Mononuclear cell (primary cell): Measurements from ENCODE around the gene SELPLG. TPM values are rescaled to one million over a fixed set of nuclear protein-coding genes. Genes with fewer than 3 reads are reported as not detected.

ENCODE experiments used
- H3K27me3 ChIP-seq: 2 replicates; pipeline ENCODE4 v1.6.0; 2011; ENCODE audit warnings: low read length, control low read depth; ENCODE audit not compliant: insufficient read depth
- H3K4me1 ChIP-seq: 2 replicates; pipeline ENCODE4 v1.5.1; 2011; ENCODE audit warnings: mild to moderate bottlenecking, low read length, control low read depth; ENCODE audit not compliant: insufficient read depth
- H3K4me3 ChIP-seq: 2 replicates; pipeline ENCODE4 v1.5.1; 2011; ENCODE audit warnings: mild to moderate bottlenecking, low read length, moderate library complexity
- H3K9me3 ChIP-seq: 2 replicates; pipeline ENCODE4 v1.5.1; 2011; ENCODE audit warnings: low read depth, mild to moderate bottlenecking, control low read depth, low read length
- total RNA-seq: library from RNA; depleted of rRNA; stranded (reverse); fragments of >200 nt; gene quantifications from one replicate; pipeline ENCODE4 v1.2.3, GENCODE V29; 2012

SELPLG gene
- total RNA-seq, 1 donor = 36.8 TPM

- Histone ChIP-seq H3K4me3 (no peak overlapping the region), H3K9me3 (no peaks in the 10 kb centered on the region), H3K27me3 (no peaks in the 10 kb centered on the region), H3K4me1 (no peaks in the 10 kb centered on the region)
Measured at GRCh38 chr12:108589028-108589839, 44.5 kb downstream of the SELPLG start.

- no peaks in the 10 kb centered on the region for H3K4me1 ChIP-seq
- no peak overlapping the region for H3K4me3 ChIP-seq
- no peaks in the 10 kb centered on the region for H3K27me3 ChIP-seq
- H3K9me3 ChIP-seq = no peaks in the 10 kb centered on the region
Measured at GRCh38 chr12:108587826-108588225, 45.9 kb downstream of the SELPLG start.

- no peaks in the 10 kb centered on the region for H3K27me3 ChIP-seq
- H3K4me3 ChIP-seq = no peak overlapping the region
- H3K9me3 ChIP-seq = no peaks in the 10 kb centered on the region
- H3K4me1 ChIP-seq = no peaks in the 10 kb centered on the region
Measured at GRCh38 chr12:108586306-108586705, 47.4 kb downstream of the SELPLG start.

- no peaks in the 10 kb centered on the region for H3K9me3 ChIP-seq
- H3K4me3 ChIP-seq = no peak overlapping the region
- no peaks in the 10 kb centered on the region for H3K27me3 ChIP-seq
- H3K4me1 ChIP-seq = no peaks in the 10 kb centered on the region
Measured at GRCh38 chr12:108585864-108586263, 47.8 kb downstream of the SELPLG start.

GRCh38 chr12:108584456-108585065 is 49.1 kb downstream of the SELPLG start:
- H3K4me3 ChIP-seq = no peak overlapping the region

GRCh38 chr12:108583991-108584390 is 49.7 kb downstream of the SELPLG start:
- Histone ChIP-seq H3K4me3 (no peak overlapping the region), H3K4me1 (no peaks in the 10 kb centered on the region), H3K27me3 (no peaks in the 10 kb centered on the region), H3K9me3 (no peaks in the 10 kb centered on the region)

More at GRCh38 chr12:108584456-108585065, 49.1 kb downstream of the SELPLG start:
- Histone ChIP-seq H3K4me1 (no peaks in the 10 kb centered on the region), H3K9me3 (no peaks in the 10 kb centered on the region), H3K27me3 (no peaks in the 10 kb centered on the region)

- no peak overlapping the region for H3K4me3 ChIP-seq
Measured at GRCh38 chr12:108582978-108583770, 50.5 kb downstream of the SELPLG start.

GRCh38 chr12:108582509-108582908 is 51.2 kb downstream of the SELPLG start:
- H3K9me3 ChIP-seq = no peaks in the 10 kb centered on the region
- no peak overlapping the region for H3K4me3 ChIP-seq
- no peaks in the 10 kb centered on the region for H3K4me1 ChIP-seq
- H3K27me3 ChIP-seq = no peaks in the 10 kb centered on the region

More at GRCh38 chr12:108582978-108583770, 50.5 kb downstream of the SELPLG start:
- Histone ChIP-seq H3K27me3 (no peaks in the 10 kb centered on the region), H3K9me3 (no peaks in the 10 kb centered on the region), H3K4me1 (no peaks in the 10 kb centered on the region)

- H3K27me3 ChIP-seq = no peaks in the 10 kb centered on the region
- H3K4me1 ChIP-seq = no peaks in the 10 kb centered on the region
- H3K4me3 ChIP-seq = no peak overlapping the region
- no peaks in the 10 kb centered on the region for H3K9me3 ChIP-seq
Measured at GRCh38 chr12:108581311-108582227, 52.1 kb downstream of the SELPLG start.

- Histone ChIP-seq H3K4me1 (no peaks in the 10 kb centered on the region), H3K4me3 (no peak overlapping the region), H3K9me3 (no peaks in the 10 kb centered on the region), H3K27me3 (no peaks in the 10 kb centered on the region)
Measured at GRCh38 chr12:108580531-108580930, 53.2 kb downstream of the SELPLG start.

GRCh38 chr12:108578813-108579212 is 54.9 kb downstream of the SELPLG start:
- Histone ChIP-seq H3K9me3 (no peaks in the 10 kb centered on the region), H3K27me3 (no peaks in the 10 kb centered on the region), H3K4me1 (no peaks in the 10 kb centered on the region), H3K4me3 (no peak overlapping the region)

GRCh38 chr12:108578264-108578663 is 55.4 kb downstream of the SELPLG start:
- H3K27me3 ChIP-seq = no peaks in the 10 kb centered on the region
- H3K4me1 ChIP-seq = no peaks in the 10 kb centered on the region
- no peak overlapping the region for H3K4me3 ChIP-seq
- no peaks in the 10 kb centered on the region for H3K9me3 ChIP-seq

GRCh38 chr12:108577458-108577857 is 56.2 kb downstream of the SELPLG start:
- Histone ChIP-seq H3K4me3 (no peak overlapping the region), H3K9me3 (no peaks in the 10 kb centered on the region), H3K4me1 (no peaks in the 10 kb centered on the region), H3K27me3 (no peaks in the 10 kb centered on the region)

- Histone ChIP-seq H3K9me3 (no peaks in the 10 kb centered on the region), H3K27me3 (no peaks in the 10 kb centered on the region), H3K4me3 (no peak overlapping the region), H3K4me1 (no peaks in the 10 kb centered on the region)
Measured at GRCh38 chr12:108576660-108577234, 56.9 kb downstream of the SELPLG start.
